GM21367 (cell line): ENCODE results near the gene RNF17.

Source experiments
- ATAC-seq: cut with Tn5 transposase; IDR thresholded peaks from one replicate; pipeline ENCODE4 v1.9.1; 2021; ENCODE audit not compliant: unreplicated experiment

Gene RNF17

DNA sequence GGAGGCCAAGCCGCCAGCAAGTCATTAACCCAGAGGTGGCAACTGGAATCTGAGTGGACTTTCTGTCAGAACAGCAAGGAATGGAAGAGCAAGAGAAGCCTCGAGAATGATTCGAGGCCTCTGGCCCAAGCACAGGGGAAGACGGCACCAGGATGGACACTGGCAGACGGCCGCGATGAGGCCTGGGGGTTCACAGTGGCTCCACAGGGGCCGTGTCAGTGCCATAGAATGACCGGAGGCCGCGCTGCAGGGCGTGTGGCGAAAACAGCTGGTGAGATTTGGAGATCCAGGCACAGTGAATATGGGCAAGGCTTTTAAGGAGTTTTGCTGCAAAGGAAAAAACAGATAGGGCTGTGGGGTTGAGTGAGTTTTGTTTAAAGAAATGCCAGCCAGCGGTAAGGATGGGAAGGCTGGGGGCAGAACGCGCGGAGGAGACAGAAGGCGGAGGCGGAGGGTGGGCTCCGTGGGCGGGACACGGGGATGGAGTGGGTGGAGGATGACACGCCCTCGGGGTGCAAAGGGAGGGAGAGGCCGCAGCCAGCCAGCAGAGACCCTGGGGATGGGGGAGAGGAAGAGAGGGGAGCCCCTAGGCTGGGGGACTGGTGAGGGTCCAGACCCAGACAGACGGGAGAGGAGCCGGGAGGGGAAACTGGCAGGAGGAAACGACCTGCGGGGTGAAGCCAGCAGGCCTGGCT lies 130.5 kb downstream of the RNF17 start:
- ATAC-seq: no peak

- no peak for ATAC-seq
Observed at GRCh38 chr13:24894972-24895300, 131.0 kb downstream of the RNF17 start.

DNA sequence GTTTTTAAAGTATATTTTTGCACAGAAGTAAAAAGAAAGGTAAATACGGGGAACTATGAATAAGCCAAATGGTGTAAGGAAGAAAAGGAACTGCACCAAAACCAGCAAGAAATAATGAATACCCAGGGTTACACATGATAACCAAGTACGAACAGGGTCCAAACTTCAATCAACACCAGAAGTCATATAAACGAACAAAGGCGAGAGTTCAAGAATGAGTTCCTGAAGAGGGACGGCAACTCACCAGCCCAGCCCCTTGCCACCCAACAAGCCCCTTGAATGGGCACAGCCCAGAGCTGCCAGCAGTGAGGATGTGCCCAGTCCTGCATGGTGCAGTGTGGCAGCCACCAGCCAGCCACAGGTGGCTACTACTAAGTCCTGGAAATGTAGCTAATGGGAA lies 132.1 kb downstream of the RNF17 start:
- ATAC-seq: no peak

DNA sequence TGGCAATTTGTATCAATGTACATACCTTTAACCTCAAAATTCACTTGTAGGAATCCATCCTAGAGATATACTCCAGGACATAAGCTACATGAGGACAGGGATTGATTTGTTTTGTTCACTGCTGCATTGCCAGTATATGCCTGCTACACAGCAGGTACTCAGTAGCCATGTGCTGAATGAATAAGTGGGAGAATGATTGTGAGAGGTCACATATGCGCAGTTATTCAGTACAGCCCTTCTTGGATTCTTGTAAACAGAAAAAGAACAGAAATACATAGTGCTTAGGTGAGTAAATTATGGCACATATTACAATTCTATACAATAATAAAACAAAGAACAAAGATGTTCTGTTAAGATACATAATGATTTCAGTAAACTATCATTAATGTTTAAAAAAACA lies 133.3 kb downstream of the RNF17 start:
- no peak for ATAC-seq

- no peak for ATAC-seq
Observed at GRCh38 chr13:24899601-24900000, 135.6 kb downstream of the RNF17 start.

DNA sequence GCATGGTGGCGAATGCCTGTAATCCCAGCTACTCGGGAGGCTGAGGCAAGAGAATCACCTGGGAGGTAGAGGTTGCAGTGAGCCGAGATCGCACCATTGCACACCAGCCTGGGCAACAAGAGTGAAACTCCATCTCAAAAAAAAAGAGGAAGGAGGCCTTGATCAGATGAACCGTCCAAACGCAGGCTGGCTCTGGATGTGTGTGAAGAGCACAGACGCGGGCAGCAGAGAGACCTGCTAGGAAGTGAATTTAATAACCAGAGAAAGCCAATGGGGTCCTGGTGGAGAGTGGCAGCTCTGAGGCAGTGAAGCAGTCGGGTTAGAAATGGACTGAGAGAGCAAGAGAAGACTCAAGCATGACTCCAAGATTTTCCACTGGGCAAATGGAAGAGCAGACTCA lies 136.5 kb downstream of the RNF17 start:
- no peak for ATAC-seq

DNA sequence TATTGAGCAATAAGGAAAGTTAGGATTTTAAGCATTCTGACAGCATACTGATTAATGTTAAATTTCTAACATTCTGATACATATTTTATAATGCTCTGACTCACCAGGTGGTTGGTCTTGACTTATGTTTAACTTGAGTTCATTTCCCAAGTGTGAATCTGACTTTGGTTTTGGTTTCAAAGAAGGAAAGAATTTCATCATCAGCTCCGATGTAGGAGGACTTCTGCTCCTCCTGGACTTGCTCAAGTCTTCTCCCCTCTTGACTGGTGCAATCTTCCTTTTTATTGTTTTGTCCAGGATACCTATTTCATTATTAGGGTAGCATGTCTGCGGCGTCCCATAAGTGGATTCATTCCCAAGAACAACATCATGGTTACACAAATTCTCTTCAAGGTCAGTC lies 141.3 kb downstream of the RNF17 start:
- no peak for ATAC-seq

DNA sequence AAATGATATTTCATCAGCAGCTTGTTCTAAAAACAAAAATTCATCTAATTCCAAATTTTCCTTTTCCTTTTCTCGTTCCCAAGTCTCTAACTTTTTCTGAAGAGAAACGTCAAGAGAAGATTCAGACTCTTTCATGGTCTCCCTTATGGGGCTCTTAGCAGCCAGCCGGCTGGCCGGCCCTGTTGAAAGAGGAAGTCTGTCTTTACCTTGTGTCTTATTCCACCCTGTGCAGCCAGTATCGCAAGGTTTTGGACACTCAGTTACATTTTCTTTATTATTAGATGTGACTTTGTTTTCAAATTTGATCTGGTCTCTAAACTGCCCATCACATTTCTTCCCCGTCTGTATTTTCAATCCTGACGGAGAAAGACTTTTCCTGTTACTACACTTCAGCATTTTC lies 142.3 kb downstream of the RNF17 start:
- no peak for ATAC-seq

DNA sequence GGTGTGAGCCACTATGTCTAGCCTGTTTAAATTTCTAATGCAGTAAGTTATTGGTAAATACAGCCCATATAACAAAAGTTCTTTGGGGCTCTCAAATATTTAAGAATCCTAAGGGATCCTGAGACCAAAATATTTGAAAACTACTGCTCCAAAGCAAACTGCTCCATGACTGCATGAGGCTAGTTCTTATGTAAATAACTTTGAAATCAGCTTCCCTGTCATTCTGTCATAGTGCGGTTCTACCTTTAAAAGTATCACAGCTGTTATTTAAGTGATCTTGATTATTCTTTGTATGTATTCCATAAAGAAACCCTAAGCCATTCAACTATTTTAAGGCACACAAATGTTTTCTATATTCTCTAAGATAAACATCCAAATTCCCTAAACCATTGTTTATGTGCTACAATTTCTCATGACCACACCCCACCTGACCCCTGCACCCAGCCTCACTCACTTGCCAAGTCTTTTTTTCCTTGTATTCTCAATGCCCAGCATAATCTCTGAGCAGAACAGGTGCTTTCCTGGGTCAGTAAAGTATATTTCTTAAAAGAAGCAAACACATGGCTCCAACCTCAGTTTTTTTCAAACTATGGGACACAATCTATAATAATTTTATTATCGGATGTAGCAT lies 146.6 kb downstream of the RNF17 start:
- no peak for ATAC-seq

- no peak for ATAC-seq
Observed at GRCh38 chr13:24911133-24911908, 147.4 kb downstream of the RNF17 start.

DNA sequence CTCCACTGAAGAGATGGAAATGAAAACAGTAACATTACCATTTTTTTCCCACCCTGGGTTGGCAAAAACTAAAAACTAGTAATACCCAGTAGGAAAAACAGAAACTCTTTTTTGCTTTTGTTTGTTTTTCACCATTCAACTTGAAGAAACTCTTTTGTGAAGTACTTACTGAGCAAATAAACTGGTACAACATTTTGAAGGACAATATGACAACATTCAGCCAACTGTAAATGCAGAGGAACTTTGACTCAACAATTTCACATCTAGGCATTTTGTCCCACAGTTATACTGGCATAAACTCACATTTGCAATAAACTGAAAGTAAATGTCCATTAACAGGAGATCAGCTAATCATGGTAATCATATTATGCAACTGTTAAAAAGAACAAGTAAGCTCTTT lies 152.5 kb downstream of the RNF17 start:
- ATAC-seq: no peak

- ATAC-seq: no peak
Observed at GRCh38 chr13:24921003-24921402, 157.0 kb downstream of the RNF17 start.

- no peak for ATAC-seq
Observed at GRCh38 chr13:24921881-24922280, 157.9 kb downstream of the RNF17 start.

- peak; percentile 17 for ATAC-seq
Observed at GRCh38 chr13:24922387-24922744, 158.4 kb downstream of the RNF17 start.

DNA sequence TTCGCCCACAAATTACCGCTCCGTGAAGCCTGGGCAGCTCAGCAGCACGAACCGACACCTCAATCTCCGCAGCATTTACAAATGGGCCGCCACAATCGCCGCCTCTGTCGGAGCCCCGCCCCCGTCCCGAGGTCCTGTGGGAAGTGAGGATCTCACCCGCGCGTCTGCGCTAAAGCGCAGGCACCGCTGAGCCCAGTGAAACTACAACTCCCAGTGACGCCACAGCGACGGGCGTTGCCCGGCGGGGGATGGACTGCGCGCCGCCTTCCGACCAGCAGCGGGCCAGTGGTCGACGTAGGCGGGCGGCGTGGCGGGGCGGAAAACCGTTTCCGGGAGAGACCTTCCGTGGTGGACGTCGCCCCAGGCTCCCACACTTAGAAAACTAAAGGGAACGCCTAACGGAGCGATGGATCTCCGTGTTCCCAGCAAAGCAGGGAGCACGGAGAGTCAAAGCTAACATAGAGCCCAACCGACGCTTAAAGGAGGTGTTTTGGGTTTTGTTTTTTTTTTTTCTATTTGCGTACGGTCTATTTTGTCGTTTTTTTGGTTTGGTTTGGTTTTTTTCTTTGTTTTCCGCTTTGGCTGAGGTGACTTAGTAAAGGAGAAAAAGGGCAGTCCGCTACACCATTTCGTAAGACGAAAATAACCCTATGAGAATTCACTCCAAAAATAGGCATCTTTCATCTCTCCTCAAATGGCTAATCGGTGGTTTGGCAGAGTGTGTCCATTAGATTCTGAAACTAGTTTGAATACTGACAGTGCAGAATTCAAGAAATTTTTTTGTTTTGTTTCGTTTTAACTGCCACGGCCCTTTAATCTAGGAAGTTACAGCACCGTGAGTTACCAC lies 159.0 kb downstream of the RNF17 start:
- peak; percentile 82 for ATAC-seq

- ATAC-seq: no peak
Observed at GRCh38 chr13:24925318-24926231, 161.6 kb downstream of the RNF17 start.

- no peak for ATAC-seq
Observed at GRCh38 chr13:24927810-24928404, 163.9 kb downstream of the RNF17 start.

- no peak for ATAC-seq
Observed at GRCh38 chr13:24929196-24929595, 165.2 kb downstream of the RNF17 start.
